Endodermal cell (in vitro differentiated cells): ENCODE results near the gene SCN3A. TPM values are rescaled to one million over a fixed set of nuclear protein-coding genes. Genes with fewer than 3 reads are reported as not detected.

Experiments used
- DNase-seq: peaks from one replicate; pipeline ENCODE4 v3.0.0-alpha.2; 2017
- H3K27ac ChIP-seq: 2 replicates; pipeline ENCODE4 v1.5.1; 2013; ENCODE audit warnings: mild to moderate bottlenecking, low read depth, low read length, moderate library complexity
- H3K27me3 ChIP-seq: 2 replicates; pipeline ENCODE4 v1.6.1; 2013; ENCODE audit warnings: mild to moderate bottlenecking, low read length, moderate library complexity; ENCODE audit not compliant: insufficient read depth, control insufficient read depth, poor library complexity, severe bottlenecking
- H3K36me3 ChIP-seq: 2 replicates; pipeline ENCODE4 v1.7.0; 2013; ENCODE audit warnings: mild to moderate bottlenecking, low read length, moderate library complexity; ENCODE audit not compliant: control insufficient read depth, insufficient read depth
- H3K4me1 ChIP-seq: one replicate; pipeline ENCODE4 v1.7.0; 2013; ENCODE audit warnings: low read length; ENCODE audit not compliant: control insufficient read depth, insufficient read depth
- H3K4me3 ChIP-seq: 2 replicates; pipeline ENCODE4 v1.5.1; 2013; ENCODE audit warnings: mild to moderate bottlenecking, low read length, moderate library complexity
- H3K9ac ChIP-seq: 2 replicates; pipeline ENCODE4 v1.6.1; 2013; ENCODE audit warnings: mild to moderate bottlenecking, low read length, moderate library complexity; ENCODE audit not compliant: poor library complexity, severe bottlenecking; ENCODE audit errors: extremely low read depth
- H3K9me3 ChIP-seq: 2 replicates; pipeline ENCODE4 v1.6.1; 2013; ENCODE audit warnings: mild to moderate bottlenecking, low read length, moderate library complexity; ENCODE audit not compliant: control insufficient read depth
- H3K27ac Mint-ChIP-seq: 2 replicates; pipeline ENCODE4 v1.8.0; 2020; ENCODE audit warnings: mixed read lengths
- H3K27me3 Mint-ChIP-seq: 2 replicates; pipeline ENCODE4 v1.8.0; 2021; ENCODE audit warnings: mild to moderate bottlenecking, mixed read lengths; ENCODE audit not compliant: insufficient read depth
- H3K36me3 Mint-ChIP-seq: 2 replicates; pipeline ENCODE4 v1.8.0; 2020; ENCODE audit warnings: low read depth, mixed read lengths
- H3K4me1 Mint-ChIP-seq: 2 replicates; pipeline ENCODE4 v1.8.0; 2020; ENCODE audit warnings: mixed read lengths
- H3K4me3 Mint-ChIP-seq: 2 replicates; pipeline ENCODE4 v1.8.0; 2020; ENCODE audit warnings: mild to moderate bottlenecking, moderate library complexity, mixed read lengths
- H3K9me3 Mint-ChIP-seq: 2 replicates; pipeline ENCODE4 v1.8.0; 2020; ENCODE audit warnings: mild to moderate bottlenecking, mixed read lengths
- WGBS, 2 experiments: methylation state at CpG; one replicate each; pipeline versions ENCODE4 v1.1.5 to v1.1.7; 2013; ENCODE audit warnings: missing lambda C conversion rate in 2 of 2, mixed read lengths in 1 of 2; ENCODE audit not compliant: insufficient coverage in 1 of 2, insufficient read length in 1 of 2; 5-methylcytosine and 5-hydroxymethylcytosine counted together
- total RNA-seq, 2 donors: library from RNA; stranded (reverse); fragmentation: NEBNext Ultra II Directional in 1 of 2; extraction: Animal tissue kit (Norgen Biotek cat#: 25700) in 1 of 2; gene quantifications; 2 replicates in 1 of 2; 3 replicates in 1 of 2; pipeline ENCODE4 v1.2.1, GENCODE V29; 2021
- TF ChIP-seq, protein P1 (sequence below): fragments of 200-600 bp; sonication (generic); conservative IDR thresholded peaks from 2 replicates; pipeline ENCODE4 v1.5.0; 2021; ENCODE audit warnings: antibody characterized with exemption, mild to moderate bottlenecking

SCN3A gene
- total RNA-seq, 2 donors from 2014 or later, result 0.09 to 0.24 TPM

DNA sequence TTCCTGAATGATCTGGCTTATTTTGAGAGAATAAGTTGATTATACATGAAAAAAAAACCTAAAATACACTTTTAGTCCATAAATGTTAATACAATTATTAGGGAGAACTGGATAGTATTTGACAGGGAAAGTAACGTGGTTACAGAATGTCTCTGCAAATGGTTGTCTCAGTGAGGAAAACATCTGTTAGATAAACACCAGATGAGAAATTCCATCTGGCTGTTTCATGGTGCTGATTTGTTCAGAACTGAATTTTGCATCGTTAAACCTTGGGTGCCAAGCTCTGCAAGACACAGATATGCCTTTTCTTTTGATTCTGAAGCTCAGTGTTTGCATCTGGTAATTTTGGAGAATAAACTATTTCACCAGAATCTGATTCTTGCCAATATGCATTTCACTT, 90.4 kb downstream of the SCN3A start:
- Histone ChIP-seq H3K36me3 (no peaks in the 10 kb centered on the region), H3K9me3 (no peaks in the 10 kb centered on the region), H3K27ac (no peak overlapping the region), H3K9ac (no peak overlapping the region), H3K27me3 (no peaks in the 10 kb centered on the region), H3K4me3 (no peak overlapping the region), H3K4me1 (no peaks in the 10 kb centered on the region)
- Mint-ChIP-seq H3K4me1 (peaks cover 20% of the 10 kb centered on the region), H3K36me3 (no peaks in the 10 kb centered on the region), H3K4me3 (no peak overlapping the region), H3K27ac (no peak overlapping the region), H3K27me3 (no peaks in the 10 kb centered on the region), H3K9me3 (no peaks in the 10 kb centered on the region)
- 93 to 100% methylated on average over 1 to 2 of the region's 2 CpGs for WGBS, 2 experiments
- no peak for DNase-seq
- TF ChIP-seq, protein P1, sequence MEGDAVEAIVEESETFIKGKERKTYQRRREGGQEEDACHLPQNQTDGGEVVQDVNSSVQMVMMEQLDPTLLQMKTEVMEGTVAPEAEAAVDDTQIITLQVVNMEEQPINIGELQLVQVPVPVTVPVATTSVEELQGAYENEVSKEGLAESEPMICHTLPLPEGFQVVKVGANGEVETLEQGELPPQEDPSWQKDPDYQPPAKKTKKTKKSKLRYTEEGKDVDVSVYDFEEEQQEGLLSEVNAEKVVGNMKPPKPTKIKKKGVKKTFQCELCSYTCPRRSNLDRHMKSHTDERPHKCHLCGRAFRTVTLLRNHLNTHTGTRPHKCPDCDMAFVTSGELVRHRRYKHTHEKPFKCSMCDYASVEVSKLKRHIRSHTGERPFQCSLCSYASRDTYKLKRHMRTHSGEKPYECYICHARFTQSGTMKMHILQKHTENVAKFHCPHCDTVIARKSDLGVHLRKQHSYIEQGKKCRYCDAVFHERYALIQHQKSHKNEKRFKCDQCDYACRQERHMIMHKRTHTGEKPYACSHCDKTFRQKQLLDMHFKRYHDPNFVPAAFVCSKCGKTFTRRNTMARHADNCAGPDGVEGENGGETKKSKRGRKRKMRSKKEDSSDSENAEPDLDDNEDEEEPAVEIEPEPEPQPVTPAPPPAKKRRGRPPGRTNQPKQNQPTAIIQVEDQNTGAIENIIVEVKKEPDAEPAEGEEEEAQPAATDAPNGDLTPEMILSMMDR, result no peak

DNA sequence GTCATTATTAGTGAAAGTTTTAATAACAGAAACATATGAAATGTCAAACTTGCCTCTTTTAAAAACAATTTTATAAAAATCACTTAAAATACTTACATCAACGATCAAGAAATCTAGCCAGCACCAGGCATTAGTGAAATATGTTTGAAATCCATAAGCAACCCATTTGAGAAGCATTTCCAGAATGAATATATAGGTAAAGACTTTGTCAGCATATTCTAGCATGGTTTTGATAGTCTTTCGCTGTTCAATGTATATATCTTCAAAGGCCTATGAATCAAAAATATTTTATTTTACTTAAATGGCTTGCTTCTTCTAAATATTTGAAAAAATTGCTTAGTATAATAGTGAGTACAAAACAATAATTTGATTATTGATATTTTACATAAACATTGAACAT, 91.1 kb downstream of the SCN3A start:
- H3K27ac ChIP-seq, result no peak overlapping the region
- H3K36me3 Mint-ChIP-seq, result no peaks in the 10 kb centered on the region
- H3K27me3 Mint-ChIP-seq, result no peaks in the 10 kb centered on the region
- TF ChIP-seq, protein P1, result no peak
- H3K36me3 ChIP-seq, result no peaks in the 10 kb centered on the region
- H3K27ac Mint-ChIP-seq, result no peak overlapping the region
- H3K4me3 Mint-ChIP-seq, result no peak overlapping the region
- no peak for DNase-seq
- H3K9ac ChIP-seq, result no peak overlapping the region
- no peaks in the 10 kb centered on the region for H3K9me3 ChIP-seq
- no peaks in the 10 kb centered on the region for H3K4me1 ChIP-seq
- H3K27me3 ChIP-seq, result no peaks in the 10 kb centered on the region
- 83% methylated on average over 1 of the region's 2 CpGs; no CpG with 5 or more reads in 1 of the 2 experiments for WGBS, 2 experiments
- H3K4me1 Mint-ChIP-seq, result peaks cover 20% of the 10 kb centered on the region
- no peaks in the 10 kb centered on the region for H3K9me3 Mint-ChIP-seq
- H3K4me3 ChIP-seq, result no peak overlapping the region

DNA sequence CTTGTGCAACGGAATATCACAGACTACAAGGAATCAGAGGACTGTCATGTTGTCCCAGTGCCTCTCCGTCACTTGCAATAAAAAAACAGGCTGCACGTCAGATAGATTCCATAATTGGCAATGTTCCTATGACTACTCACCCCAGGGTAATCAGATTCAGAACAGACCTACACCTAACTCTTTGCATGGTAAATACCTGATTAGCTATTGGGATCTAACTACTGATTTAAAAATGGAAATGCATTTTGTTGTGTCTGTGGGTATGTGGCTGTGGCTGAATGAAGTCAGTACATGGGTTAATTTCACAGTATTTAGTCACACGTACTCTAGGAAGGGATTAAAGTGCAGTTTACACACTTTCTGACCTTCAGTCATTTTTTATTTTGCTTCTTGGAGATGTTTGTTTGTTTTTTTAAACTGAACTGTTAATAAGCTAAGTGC, 91.7 kb downstream of the SCN3A start:
- H3K4me3 Mint-ChIP-seq, result no peak overlapping the region
- Histone ChIP-seq H3K9me3 (no peaks in the 10 kb centered on the region), H3K27ac (no peak overlapping the region), H3K9ac (no peak overlapping the region), H3K27me3 (no peaks in the 10 kb centered on the region), H3K36me3 (no peaks in the 10 kb centered on the region), H3K4me1 (no peaks in the 10 kb centered on the region), H3K4me3 (no peak overlapping the region)
- no peak overlapping the region for H3K27ac Mint-ChIP-seq
- H3K36me3 Mint-ChIP-seq, result no peaks in the 10 kb centered on the region
- TF ChIP-seq, protein P1, result no peak
- no peak for DNase-seq
- H3K9me3 Mint-ChIP-seq, result no peaks in the 10 kb centered on the region
- WGBS, 2 experiments, result 65 to 71% methylated on average over 4 of the region's 4 CpGs
- H3K27me3 Mint-ChIP-seq, result no peaks in the 10 kb centered on the region
- H3K4me1 Mint-ChIP-seq, result peaks cover 20% of the 10 kb centered on the region
